Activated T-cell treated with anti-CD3 and anti-CD28 coated beads, Interleukin-2, amount 50 U/mL, for 48 hours (primary cell): ENCODE results near the gene SVIL.
"Not testable (repeated sequence)": the region's sequence is repeated elsewhere in the genome, so short reads cannot be mapped to it uniquely, and the experiment has no call there.

Source experiments
- DNase-seq, 2 experiments: peaks; one replicate each; pipeline ENCODE4 v3.0.0-alpha.2; 2020

The SVIL gene

GRCh38 chr10:29508554-29509244 lies 126.1 kb downstream of the SVIL start:
- no peak for DNase-seq

GRCh38 chr10:29507750-29508149 lies 127.0 kb downstream of the SVIL start:
- not testable (repeated sequence) for DNase-seq

GRCh38 chr10:29506324-29506921 lies 128.3 kb downstream of the SVIL start:
- DNase-seq: not testable (repeated sequence)

- no peak for DNase-seq
Measured at GRCh38 chr10:29502351-29502750, 132.4 kb downstream of the SVIL start.

- no peak for DNase-seq
Measured at GRCh38 chr10:29501692-29502091, 133.1 kb downstream of the SVIL start.

GRCh38 chr10:29499993-29500537 lies 134.7 kb downstream of the SVIL start:
- DNase-seq: no peak

- peak; percentile 80 to 81 for DNase-seq
Measured at GRCh38 chr10:29496341-29497162, 138.2 kb downstream of the SVIL start.

- no peak for DNase-seq
Measured at GRCh38 chr10:29495366-29495765, 139.4 kb downstream of the SVIL start.

- DNase-seq: no peak
Measured at GRCh38 chr10:29493697-29494096, 141.1 kb downstream of the SVIL start.

GRCh38 chr10:29492774-29493173 lies 142.0 kb downstream of the SVIL start:
- no peak for DNase-seq

GRCh38 chr10:29491918-29492317 lies 142.9 kb downstream of the SVIL start:
- DNase-seq: no peak

GRCh38 chr10:29490781-29491280 lies 143.9 kb downstream of the SVIL start:
- DNase-seq: not testable (repeated sequence)

- peak in 1 of 2 experiments; percentile 46 for DNase-seq
Measured at GRCh38 chr10:29488471-29488870, 146.3 kb downstream of the SVIL start.

- not testable (repeated sequence) for DNase-seq
Measured at GRCh38 chr10:29487884-29488266, 146.9 kb downstream of the SVIL start.

- peak in 1 of 2 experiments; percentile 28 for DNase-seq
Measured at GRCh38 chr10:29487032-29487883, 147.5 kb downstream of the SVIL start.

GRCh38 chr10:29486433-29486832 lies 148.3 kb downstream of the SVIL start:
- peak; percentile 65 to 71 for DNase-seq

- not testable (repeated sequence) for DNase-seq
Measured at GRCh38 chr10:29484677-29485076, 150.1 kb downstream of the SVIL start.

- peak; percentile 49 to 55 for DNase-seq
Measured at GRCh38 chr10:29482591-29483431, 152.0 kb downstream of the SVIL start.

GRCh38 chr10:29481906-29482440 lies 152.8 kb downstream of the SVIL start:
- no peak for DNase-seq

- no peak for DNase-seq
Measured at GRCh38 chr10:29479981-29480954, 154.5 kb downstream of the SVIL start.
